DND-41 (cell line): ENCODE results near the gene TRAF2.

Experiments used
- ATAC-seq: fragments of 200-7000 bp; cut with Tn5 transposase; 3 replicates; pipeline ENCODE4 v1.9.1; 2021; ENCODE audit warnings: low read depth; ENCODE audit not compliant: insufficient read depth
- DNase-seq: peaks from one replicate; pipeline ENCODE4 v3.0.0-alpha.2; 2020
- H2AFZ ChIP-seq: 2 replicates; pipeline ENCODE4 v1.6.0; 2012; ENCODE audit warnings: low read depth, low read length
- H3K27ac ChIP-seq: 2 replicates; pipeline ENCODE4 v1.5.1; 2012; ENCODE audit warnings: low read length, inconsistent platforms
- H3K27me3 ChIP-seq: fragments of 200-600 bp; sonication (generic); 2 replicates; pipeline ENCODE4 v1.6.0; 2012; ENCODE audit warnings: low read length, mild to moderate bottlenecking, inconsistent platforms; ENCODE audit not compliant: insufficient read depth, poor library complexity
- H3K36me3 ChIP-seq: 2 replicates; pipeline ENCODE4 v1.5.1; 2012; ENCODE audit warnings: low read length, inconsistent platforms; ENCODE audit not compliant: insufficient read depth
- H3K4me1 ChIP-seq: 2 replicates; pipeline ENCODE4 v1.5.1; 2012; ENCODE audit warnings: mild to moderate bottlenecking, low read length; ENCODE audit not compliant: insufficient read depth
- H3K4me2 ChIP-seq: 2 replicates; pipeline ENCODE4 v1.6.0; 2012; ENCODE audit warnings: mild to moderate bottlenecking, moderate library complexity, low read length, inconsistent platforms; ENCODE audit not compliant: insufficient read depth
- H3K4me3 ChIP-seq, 2 experiments: fragments of 200-600 bp in 1 of 2; shearing (Covaris generic) in 1 of 2; 2 replicates each; pipeline ENCODE4 v1.5.1; 2012 to 2016; ENCODE audit warnings: inconsistent platforms in 2 of 2, low read length in 2 of 2, mild to moderate bottlenecking in 2 of 2, low read depth in 1 of 2, moderate library complexity in 1 of 2
- H3K79me2 ChIP-seq: 2 replicates; pipeline ENCODE4 v1.6.0; 2012; ENCODE audit warnings: low read length, inconsistent platforms; ENCODE audit not compliant: insufficient read depth
- H3K9ac ChIP-seq: 2 replicates; pipeline ENCODE4 v1.6.0; 2012; ENCODE audit warnings: low read depth, mild to moderate bottlenecking, inconsistent platforms, low read length, moderate library complexity
- H3K9me3 ChIP-seq: 2 replicates; pipeline ENCODE4 v1.5.1; 2012; ENCODE audit warnings: low read length, moderate library complexity, mild to moderate bottlenecking, inconsistent platforms; ENCODE audit not compliant: insufficient read depth, severe bottlenecking
- H4K20me1 ChIP-seq: 2 replicates; pipeline ENCODE4 v1.6.0; 2012; ENCODE audit warnings: low read length; ENCODE audit not compliant: insufficient read depth
- CTCF ChIP-seq: IDR thresholded peaks from 2 replicates; pipeline ENCODE4 v1.5.1; 2012; ENCODE audit warnings: borderline replicate concordance, low read length, moderate library complexity, mild to moderate bottlenecking; ENCODE audit not compliant: poor library complexity, severe bottlenecking; ENCODE audit errors: extremely low read depth
- EZH2 ChIP-seq: IDR thresholded peaks from 3 replicates; pipeline ENCODE4 v1.6.1; 2012; ENCODE audit warnings: borderline replicate concordance, low read depth, mild to moderate bottlenecking, moderate library complexity, low read length, inconsistent platforms; ENCODE audit not compliant: severe bottlenecking

Gene TRAF2

DNA sequence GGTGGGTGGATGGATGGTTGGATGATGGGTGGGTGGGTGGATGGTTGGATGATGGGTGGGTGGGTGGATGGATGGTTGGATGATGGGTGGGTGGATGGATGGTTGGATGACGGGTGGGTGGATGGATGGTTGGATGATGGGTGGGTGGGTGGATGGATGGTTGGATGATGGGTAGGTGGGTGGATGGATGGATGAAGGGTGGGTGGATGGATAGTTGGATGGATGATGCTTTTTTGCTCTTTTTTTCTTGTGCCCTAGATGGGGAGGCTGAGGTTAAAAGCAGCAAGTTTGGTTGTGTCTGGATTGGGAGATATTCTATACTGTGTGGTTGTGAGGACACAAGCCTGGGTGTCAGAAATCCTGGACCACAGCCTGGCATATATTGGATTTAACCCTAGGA, 71.1 kb downstream of the TRAF2 start:
- ATAC-seq (no peak), DNase-seq (no peak)
- no peaks in the 10 kb centered on the region for H3K4me1 ChIP-seq
- no peak overlapping the region for H2AFZ ChIP-seq
- H3K9ac ChIP-seq, result no peak overlapping the region
- no peaks in the 10 kb centered on the region for H3K79me2 ChIP-seq
- no peaks in the 10 kb centered on the region for H3K36me3 ChIP-seq
- no peaks in the 10 kb centered on the region for H3K27me3 ChIP-seq
- no peak for TF ChIP-seq EZH2
- TF ChIP-seq CTCF, result no peak
- no peaks in the 10 kb centered on the region for H4K20me1 ChIP-seq
- H3K4me3 ChIP-seq, result no peak overlapping the region
- H3K27ac ChIP-seq, result no peak overlapping the region
- H3K9me3 ChIP-seq, result no peaks in the 10 kb centered on the region
- H3K4me2 ChIP-seq, result no peak overlapping the region

- Histone ChIP-seq H3K27ac (no peak overlapping the region), H2AFZ (no peak overlapping the region), H3K27me3 (no peaks in the 10 kb centered on the region), H3K9ac (no peak overlapping the region), H3K36me3 (no peaks in the 10 kb centered on the region), H4K20me1 (no peaks in the 10 kb centered on the region), H3K4me1 (no peaks in the 10 kb centered on the region), H3K9me3 (no peaks in the 10 kb centered on the region), H3K4me2 (no peak overlapping the region), H3K4me3 (no peak overlapping the region), H3K79me2 (no peaks in the 10 kb centered on the region)
- TF ChIP-seq EZH2, result no peak
- TF ChIP-seq CTCF, result no peak
- ATAC-seq (no peak), DNase-seq (no peak)
These were observed 71.6 kb downstream of the TRAF2 start for GRCh38 chr9:136957901-136958300.

DNA sequence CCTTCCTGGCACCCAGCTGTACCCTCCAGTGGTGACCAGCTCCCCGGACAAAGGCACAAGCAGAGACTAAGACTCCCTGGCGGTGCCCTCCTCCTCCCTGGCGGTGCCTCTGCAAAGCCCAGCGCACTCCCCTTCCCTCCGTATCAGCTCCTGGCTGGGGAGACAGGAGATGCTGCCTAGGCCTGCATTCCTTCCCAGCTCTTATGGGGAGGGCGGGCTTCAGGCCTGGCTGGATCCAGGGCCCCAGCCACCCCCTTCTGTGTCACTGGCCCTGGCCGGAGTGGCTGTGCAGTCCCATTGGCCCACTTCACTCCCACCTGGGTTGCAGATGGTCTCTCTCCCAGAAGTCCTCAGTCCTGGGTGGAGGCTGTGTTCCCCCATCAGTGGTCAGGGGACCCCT, 72.2 kb downstream of the TRAF2 start:
- Histone ChIP-seq H3K36me3 (no peaks in the 10 kb centered on the region), H2AFZ (no peak overlapping the region), H3K27me3 (no peaks in the 10 kb centered on the region), H4K20me1 (no peaks in the 10 kb centered on the region), H3K4me1 (no peaks in the 10 kb centered on the region), H3K9me3 (no peaks in the 10 kb centered on the region), H3K4me2 (no peak overlapping the region), H3K79me2 (no peaks in the 10 kb centered on the region), H3K4me3 (no peak overlapping the region), H3K9ac (no peak overlapping the region), H3K27ac (no peak overlapping the region)
- DNase-seq (no peak), ATAC-seq (no peak)
- TF ChIP-seq EZH2, result no peak
- no peak for TF ChIP-seq CTCF
